Nucleus accumbens (tissue), 56 donors: Measurements from ENCODE around the gene SNW1.
"Not testable (repeated sequence)": the region's sequence is repeated elsewhere in the genome, so short reads cannot be mapped to it uniquely, and the experiment has no call there.

Experiments
- DNase-seq, 56 donors: peaks; one replicate each; lab custom pipeline; 2025; lab: John Stamatoyannopoulos, UW

Gene SNW1

GRCh38 chr14:77752799-77753516, 8.0 kb downstream of the SNW1 start:
- no peak for DNase-seq

GRCh38 chr14:77752266-77752665, 8.7 kb downstream of the SNW1 start:
- DNase-seq, result no peak

- not testable (repeated sequence) for DNase-seq
These were observed 13.5 kb downstream of the SNW1 start for GRCh38 chr14:77747425-77747824.

- no peak for DNase-seq
These were observed 14.8 kb downstream of the SNW1 start for GRCh38 chr14:77746064-77746702.

- DNase-seq, result no peak
These were observed 19.5 kb downstream of the SNW1 start for GRCh38 chr14:77741438-77741837.

- peak in 3 of 56 donors; percentile 0 to 30 (median 3) for DNase-seq
These were observed 22.3 kb downstream of the SNW1 start for GRCh38 chr14:77738559-77739250.

GRCh38 chr14:77730976-77731497, 29.9 kb downstream of the SNW1 start:
- DNase-seq, result no peak

GRCh38 chr14:77722301-77722700, 38.7 kb downstream of the SNW1 start:
- no peak for DNase-seq

GRCh38 chr14:77721437-77721836, 39.5 kb downstream of the SNW1 start:
- no peak for DNase-seq

- no peak for DNase-seq
These were observed 43.2 kb downstream of the SNW1 start for GRCh38 chr14:77717608-77718305.

- DNase-seq, result no peak
These were observed 46.0 kb downstream of the SNW1 start for GRCh38 chr14:77714926-77715325.

- DNase-seq, result no peak
These were observed 50.6 kb downstream of the SNW1 start for GRCh38 chr14:77710364-77710763.

GRCh38 chr14:77709412-77709811, 51.5 kb downstream of the SNW1 start:
- DNase-seq, result no peak

GRCh38 chr14:77708749-77709148, 52.2 kb downstream of the SNW1 start:
- DNase-seq, result no peak

GRCh38 chr14:77707724-77708408, 53.1 kb downstream of the SNW1 start, which contains the start of the genes ALKBH1 and SLIRP:
Gene ALKBH1, minus strand, starts transcription at chr14:77708023. Its CDS starts 19 bp downstream, at chr14:77708004.
Gene SLIRP, plus strand, starts transcription at chr14:77708103. Its CDS starts 9 bp downstream, at chr14:77708112.
- DNase-seq, result peak in 55 of 56 donors; percentile 25 to 93 (median 82)

GRCh38 chr14:77707355-77707723, 53.6 kb downstream of the SNW1 start:
- peak in 27 of 56 donors; percentile 2 to 72 (median 37) for DNase-seq

- peak in 1 of 56 donors; percentile 16 for DNase-seq
These were observed 69.7 kb downstream of the SNW1 start for GRCh38 chr14:77691259-77691658.

GRCh38 chr14:77682158-77682553, 78.8 kb downstream of the SNW1 start:
- no peak for DNase-seq

- no peak for DNase-seq
These were observed 79.5 kb downstream of the SNW1 start for GRCh38 chr14:77681196-77682157.
